ENCODE results near the gene RNF145.

DNA sequence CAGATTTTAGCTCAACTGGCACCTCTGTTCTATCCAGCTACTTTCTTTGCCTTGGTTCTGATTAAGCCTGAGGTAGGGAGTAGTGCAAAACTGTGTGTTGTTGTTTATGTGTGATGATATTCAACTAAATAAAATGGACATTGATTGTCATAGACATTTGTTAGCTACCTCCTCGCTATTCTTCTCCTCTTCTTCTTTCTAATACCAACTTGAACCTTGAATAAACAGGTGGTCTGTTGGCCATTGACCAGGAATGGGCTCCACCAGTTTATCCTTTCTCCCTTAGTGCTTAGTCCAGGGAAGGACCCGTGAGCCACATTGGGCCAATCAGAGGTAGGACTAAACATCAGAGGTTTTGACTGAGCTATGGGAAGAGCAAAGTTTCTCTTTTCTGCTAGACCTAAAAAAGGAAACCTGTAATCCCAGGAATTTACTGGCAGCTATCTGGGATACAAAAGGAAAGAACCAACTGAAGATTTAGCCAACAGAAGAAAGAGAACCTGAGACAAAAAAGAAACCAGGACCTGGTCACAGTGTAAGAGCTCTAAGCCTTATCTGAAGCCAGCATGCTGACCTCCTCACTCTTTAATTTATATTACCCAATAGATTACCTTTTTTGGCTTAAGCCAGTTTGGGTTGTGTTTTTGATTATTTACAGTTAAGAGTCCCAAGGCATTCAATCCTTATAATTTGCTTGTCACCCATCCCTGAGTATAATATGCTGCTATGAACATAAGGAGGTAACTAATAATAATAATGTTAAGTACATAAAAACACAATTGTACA, 5.3 kb upstream of the RNF145 start:
- TF ChIP-seq, protein P1, sequence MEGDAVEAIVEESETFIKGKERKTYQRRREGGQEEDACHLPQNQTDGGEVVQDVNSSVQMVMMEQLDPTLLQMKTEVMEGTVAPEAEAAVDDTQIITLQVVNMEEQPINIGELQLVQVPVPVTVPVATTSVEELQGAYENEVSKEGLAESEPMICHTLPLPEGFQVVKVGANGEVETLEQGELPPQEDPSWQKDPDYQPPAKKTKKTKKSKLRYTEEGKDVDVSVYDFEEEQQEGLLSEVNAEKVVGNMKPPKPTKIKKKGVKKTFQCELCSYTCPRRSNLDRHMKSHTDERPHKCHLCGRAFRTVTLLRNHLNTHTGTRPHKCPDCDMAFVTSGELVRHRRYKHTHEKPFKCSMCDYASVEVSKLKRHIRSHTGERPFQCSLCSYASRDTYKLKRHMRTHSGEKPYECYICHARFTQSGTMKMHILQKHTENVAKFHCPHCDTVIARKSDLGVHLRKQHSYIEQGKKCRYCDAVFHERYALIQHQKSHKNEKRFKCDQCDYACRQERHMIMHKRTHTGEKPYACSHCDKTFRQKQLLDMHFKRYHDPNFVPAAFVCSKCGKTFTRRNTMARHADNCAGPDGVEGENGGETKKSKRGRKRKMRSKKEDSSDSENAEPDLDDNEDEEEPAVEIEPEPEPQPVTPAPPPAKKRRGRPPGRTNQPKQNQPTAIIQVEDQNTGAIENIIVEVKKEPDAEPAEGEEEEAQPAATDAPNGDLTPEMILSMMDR (IDR thresholded peaks at IDR 0.05), result no peak
- no peak for TF ChIP-seq EZH2 (IDR thresholded peaks at IDR 0.05; ENCODE audit: borderline replicate concordance, insufficient read depth, low read depth, low read length, poor library complexity, severe bottlenecking)
